Transverse colon (tissue), 3 donors: ENCODE measurements around the gene CELF4.

ENCODE experiments used
- EP300 ChIP-seq: sonication (generic); formaldehyde crosslinking; IDR thresholded peaks from one replicate; pipeline ENCODE4 v1.6.1; 2017; ENCODE audit warnings: antibody characterized with exemption, low read depth
- TF ChIP-seq, protein P1 (sequence below), 5 experiments: fragments of 200-600 bp in 3 of 5; fragments of 450-650 bp in 2 of 5; sonication (generic) in 3 of 5; IDR thresholded peaks; 1 replicate in 2 of 5; 2 replicates in 3 of 5; pipeline ENCODE4 v1.5.1; 2016 to 2017; ENCODE audit warnings: antibody characterized with exemption in 5 of 5, inconsistent platforms in 3 of 5, mild to moderate bottlenecking in 2 of 5, moderate library complexity in 1 of 5

DNA sequence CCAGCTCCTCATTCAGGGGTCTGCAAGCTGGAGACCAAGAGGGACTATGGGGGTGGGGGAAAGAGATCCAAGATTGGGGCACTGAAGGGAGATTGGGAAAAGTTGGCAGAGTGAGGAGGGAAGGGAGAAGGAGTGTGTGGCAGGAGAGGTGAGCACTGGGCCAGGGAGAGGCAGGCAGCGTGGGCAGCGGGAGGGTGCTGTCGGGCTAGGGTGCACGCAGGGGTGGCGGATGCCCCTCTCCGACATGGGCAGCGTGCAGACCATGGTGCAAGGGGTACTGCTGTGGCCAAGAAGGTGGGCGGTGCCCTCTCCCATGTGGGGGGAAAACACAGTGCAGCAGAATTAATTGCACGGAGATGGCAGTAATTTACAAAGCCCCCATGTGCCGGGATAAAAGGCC lies 74.1 kb downstream of the CELF4 start:
- no peak for TF ChIP-seq EP300
- TF ChIP-seq, protein P1, sequence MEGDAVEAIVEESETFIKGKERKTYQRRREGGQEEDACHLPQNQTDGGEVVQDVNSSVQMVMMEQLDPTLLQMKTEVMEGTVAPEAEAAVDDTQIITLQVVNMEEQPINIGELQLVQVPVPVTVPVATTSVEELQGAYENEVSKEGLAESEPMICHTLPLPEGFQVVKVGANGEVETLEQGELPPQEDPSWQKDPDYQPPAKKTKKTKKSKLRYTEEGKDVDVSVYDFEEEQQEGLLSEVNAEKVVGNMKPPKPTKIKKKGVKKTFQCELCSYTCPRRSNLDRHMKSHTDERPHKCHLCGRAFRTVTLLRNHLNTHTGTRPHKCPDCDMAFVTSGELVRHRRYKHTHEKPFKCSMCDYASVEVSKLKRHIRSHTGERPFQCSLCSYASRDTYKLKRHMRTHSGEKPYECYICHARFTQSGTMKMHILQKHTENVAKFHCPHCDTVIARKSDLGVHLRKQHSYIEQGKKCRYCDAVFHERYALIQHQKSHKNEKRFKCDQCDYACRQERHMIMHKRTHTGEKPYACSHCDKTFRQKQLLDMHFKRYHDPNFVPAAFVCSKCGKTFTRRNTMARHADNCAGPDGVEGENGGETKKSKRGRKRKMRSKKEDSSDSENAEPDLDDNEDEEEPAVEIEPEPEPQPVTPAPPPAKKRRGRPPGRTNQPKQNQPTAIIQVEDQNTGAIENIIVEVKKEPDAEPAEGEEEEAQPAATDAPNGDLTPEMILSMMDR (IDR thresholded peaks at IDR 0.05) = no peak
